Mononuclear cell (primary cell): Measurements from ENCODE around the gene DIABLO. TPM values are rescaled to one million over a fixed set of nuclear protein-coding genes. Genes with fewer than 3 reads are reported as not detected.
"Not testable (repeated sequence)": the region's sequence is repeated elsewhere in the genome, so short reads cannot be mapped to it uniquely, and the experiment has no call there.

Experiments
- H3K27me3 ChIP-seq: 2 replicates; pipeline ENCODE4 v1.6.0; 2011; ENCODE audit warnings: low read length, control low read depth; ENCODE audit not compliant: insufficient read depth
- H3K4me1 ChIP-seq: 2 replicates; pipeline ENCODE4 v1.5.1; 2011; ENCODE audit warnings: mild to moderate bottlenecking, low read length, control low read depth; ENCODE audit not compliant: insufficient read depth
- H3K4me3 ChIP-seq: 2 replicates; pipeline ENCODE4 v1.5.1; 2011; ENCODE audit warnings: mild to moderate bottlenecking, low read length, moderate library complexity
- H3K9me3 ChIP-seq: 2 replicates; pipeline ENCODE4 v1.5.1; 2011; ENCODE audit warnings: low read depth, mild to moderate bottlenecking, control low read depth, low read length
- total RNA-seq: library from RNA; depleted of rRNA; stranded (reverse); fragments of >200 nt; gene quantifications from one replicate; pipeline ENCODE4 v1.2.3, GENCODE V29; 2012

Gene DIABLO
- total RNA-seq, 1 donor, result 54.8 TPM

DNA sequence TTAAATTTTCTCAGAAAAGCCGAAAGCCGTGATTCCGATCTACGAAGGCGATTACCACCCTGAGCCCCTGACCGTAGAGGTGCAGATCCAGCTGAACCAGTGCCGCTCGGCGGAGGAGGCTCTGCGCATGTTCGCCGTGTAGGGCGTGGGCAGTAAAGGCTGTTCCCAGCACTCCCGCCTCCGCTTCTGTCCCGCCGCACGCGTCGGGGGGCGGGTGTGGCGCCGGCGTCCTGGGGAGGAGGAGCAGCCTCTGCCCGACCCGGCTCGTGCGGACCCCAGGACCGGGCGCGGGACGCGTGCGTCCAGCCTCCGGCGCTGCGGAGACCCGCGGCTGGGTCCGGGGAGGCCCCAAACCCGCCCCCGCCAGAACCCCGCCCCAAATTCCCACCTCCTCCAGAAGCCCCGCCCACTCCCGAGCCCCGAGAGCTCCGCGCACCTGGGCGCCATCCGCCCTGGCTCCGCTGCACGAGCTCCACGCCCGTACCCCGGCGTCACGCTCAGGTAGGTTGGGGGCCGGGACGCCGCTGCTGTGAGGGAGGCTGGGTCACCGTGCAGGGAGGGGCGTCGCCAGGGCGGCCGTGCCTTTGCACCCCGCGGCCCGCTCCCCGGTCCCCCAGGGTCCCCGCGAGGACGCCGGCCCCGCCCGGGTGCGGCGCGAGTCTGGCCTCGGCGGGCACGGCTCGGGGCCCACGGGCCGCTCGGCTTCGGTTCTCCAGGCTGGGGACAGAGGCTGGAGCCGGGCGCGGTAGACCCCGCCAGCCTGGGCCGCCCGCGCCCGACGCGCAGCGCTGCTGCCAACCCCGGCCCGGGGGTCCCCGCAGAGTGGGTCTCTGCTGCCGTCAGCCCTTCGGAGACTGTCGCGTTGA is 22.3 kb downstream of the DIABLO start, which contains the start of gene B3GNT4:
Gene B3GNT4 (plus strand): TSS at position 409 of the 866 bp plus-strand sequence. CDS start 910 bp downstream, outside the sequence.
- peaks cover 36% of the 10 kb centered on the region for H3K27me3 ChIP-seq
- H3K4me3 ChIP-seq, result peak within 1 kb of the TSS; percentile 35
- H3K9me3 ChIP-seq, result no peaks in the 10 kb centered on the region
- H3K4me1 ChIP-seq, result peaks cover 25% of the 10 kb centered on the region

DNA sequence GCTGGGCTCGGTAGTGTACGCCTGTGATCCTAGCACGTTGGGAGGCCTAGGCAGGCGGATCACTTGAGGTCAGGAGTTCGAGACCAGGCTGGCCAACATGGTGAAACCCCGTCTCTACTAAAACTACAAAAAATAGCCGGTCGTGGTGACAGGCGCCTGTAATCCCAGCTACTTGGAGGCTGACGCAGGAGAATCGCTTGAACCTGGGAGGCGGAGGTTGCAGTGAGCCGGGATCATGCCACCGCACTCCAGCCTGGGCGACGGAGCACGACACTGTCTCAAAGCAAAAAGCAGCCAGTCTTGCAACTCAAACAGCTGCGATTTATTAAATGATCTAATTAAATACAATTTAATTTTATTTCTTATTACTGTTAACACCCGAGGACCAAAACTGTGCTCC is 23.0 kb downstream of the DIABLO start:
- H3K9me3 ChIP-seq, result not testable (repeated sequence)
- Histone ChIP-seq H3K27me3 (peaks cover 36% of the 10 kb centered on the region), H3K4me1 (peaks cover 25% of the 10 kb centered on the region), H3K4me3 (peak overlapping the region; percentile 35)

DNA sequence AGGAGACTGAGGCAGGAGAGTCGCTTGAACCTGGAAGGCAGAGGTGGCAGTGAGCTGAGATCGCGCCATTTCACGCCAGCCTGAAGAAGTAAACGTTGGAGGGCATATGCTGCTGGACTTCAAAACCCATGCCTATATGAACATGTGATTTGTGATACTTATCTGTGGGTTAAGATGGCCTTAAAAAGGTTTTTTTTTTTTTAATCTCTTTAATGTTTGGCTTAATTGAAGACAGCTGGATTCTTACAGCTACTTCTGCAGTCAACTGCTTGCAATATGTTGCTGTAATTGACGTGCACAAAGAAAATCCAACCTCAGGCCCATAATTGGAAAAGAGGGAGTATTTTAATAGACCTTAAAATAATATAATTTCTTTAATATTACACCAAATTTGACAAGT is 23.8 kb downstream of the DIABLO start:
- H3K4me1 ChIP-seq, result peaks cover 25% of the 10 kb centered on the region
- H3K9me3 ChIP-seq, result no peaks in the 10 kb centered on the region
- peaks cover 36% of the 10 kb centered on the region for H3K27me3 ChIP-seq
- no peak overlapping the region for H3K4me3 ChIP-seq

DNA sequence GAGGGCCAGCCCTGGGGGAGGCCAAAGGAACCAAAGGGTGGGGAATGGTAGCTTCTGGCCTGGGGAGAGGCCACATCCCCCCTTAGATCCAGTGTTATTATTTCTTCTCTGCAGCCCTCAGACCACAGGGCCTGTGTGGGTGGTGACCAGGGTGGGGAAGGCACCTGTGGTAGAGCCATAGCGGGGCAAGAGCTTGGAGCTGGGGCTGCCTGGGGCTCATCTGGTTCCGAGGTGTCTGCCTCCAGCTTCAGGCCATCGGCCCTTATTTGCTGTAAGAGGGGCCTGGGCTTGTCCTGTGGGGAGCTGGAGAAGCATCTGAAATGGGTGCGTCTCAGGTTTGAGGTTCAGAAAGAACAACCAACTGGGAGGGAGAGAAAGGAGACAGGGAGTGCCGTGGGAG is 24.5 kb downstream of the DIABLO start:
- Histone ChIP-seq H3K9me3 (no peaks in the 10 kb centered on the region), H3K27me3 (peaks cover 36% of the 10 kb centered on the region), H3K4me1 (peaks cover 25% of the 10 kb centered on the region), H3K4me3 (no peak overlapping the region)

DNA sequence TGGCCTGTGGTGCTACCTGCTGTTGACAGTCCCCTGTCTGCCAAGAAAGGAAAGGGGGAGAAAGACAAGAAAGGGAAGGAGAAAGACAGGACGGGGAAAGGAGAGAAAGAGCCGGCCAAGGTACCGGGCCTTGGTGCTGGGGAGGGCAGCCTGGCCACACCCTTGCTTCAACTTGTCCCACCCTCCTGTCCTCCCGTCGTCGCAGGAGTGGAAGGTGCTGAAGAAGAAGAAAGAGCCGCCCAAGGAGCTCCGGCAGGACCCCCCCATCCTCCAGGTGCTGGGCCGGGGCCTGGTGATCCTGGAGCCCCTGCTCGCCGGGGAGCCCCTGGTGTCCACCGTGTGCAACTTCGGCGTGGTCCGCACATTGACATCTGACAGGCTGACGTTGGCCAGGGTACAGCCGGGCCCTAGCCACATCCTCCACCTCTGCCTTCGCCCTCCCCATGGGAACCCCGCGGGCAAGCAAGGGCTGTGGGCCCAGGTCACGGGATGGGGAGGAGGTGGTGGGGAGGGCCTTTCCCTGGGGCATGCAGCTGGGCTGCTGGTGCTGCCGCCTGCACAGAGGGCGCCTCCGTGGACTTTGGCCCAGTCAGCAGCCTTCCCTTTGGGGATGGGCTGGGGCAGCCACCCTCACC is 25.2 kb downstream of the DIABLO start:
- Histone ChIP-seq H3K9me3 (no peaks in the 10 kb centered on the region), H3K4me1 (peaks cover 24% of the 10 kb centered on the region), H3K4me3 (no peak overlapping the region), H3K27me3 (peaks cover 35% of the 10 kb centered on the region)

DNA sequence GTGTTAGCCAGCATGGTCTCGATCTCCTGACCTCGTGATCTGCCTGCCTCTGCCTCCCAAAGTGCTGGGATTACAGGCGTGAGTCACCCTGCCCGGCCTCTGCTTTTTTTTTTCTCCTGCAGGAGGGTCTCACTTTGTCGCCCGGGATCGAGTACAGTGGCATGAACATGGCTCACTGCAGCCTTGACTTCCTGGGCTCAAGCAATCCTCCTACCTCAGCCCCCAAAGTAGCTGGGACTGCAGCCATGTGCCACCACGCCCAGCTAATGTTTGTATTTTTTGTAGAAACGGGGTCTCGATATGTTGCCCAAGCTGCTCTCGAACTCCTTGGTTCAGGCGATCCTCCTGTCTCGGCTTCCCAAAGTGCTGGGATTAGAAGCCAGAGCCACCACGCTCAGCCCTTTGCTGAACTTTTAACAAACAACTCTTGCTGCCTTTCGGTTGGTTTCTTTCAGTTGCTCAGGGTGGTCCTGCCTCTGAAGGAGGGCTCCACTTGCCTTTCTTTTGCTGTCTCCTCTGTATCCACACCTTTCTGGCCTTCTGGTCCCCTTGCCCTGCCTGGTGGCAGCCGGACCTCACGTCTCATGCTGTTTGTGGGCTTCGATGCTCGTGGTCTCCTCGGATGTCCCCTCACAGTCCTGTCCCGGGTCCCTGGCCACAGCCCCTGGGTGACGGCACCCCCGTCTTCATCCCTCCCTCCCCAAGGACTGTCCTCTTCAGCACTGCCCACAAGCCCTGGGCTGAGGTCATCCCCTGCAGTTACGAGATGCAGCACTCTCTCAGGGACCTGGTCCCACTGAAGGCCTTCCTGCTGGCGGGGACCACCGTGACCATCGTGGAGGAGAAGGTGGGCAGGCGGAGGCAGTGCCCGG is 26.1 kb downstream of the DIABLO start:
- H3K4me3 ChIP-seq, result no peak overlapping the region
- H3K4me1 ChIP-seq, result peaks cover 17% of the 10 kb centered on the region
- H3K27me3 ChIP-seq, result peaks cover 25% of the 10 kb centered on the region
- H3K9me3 ChIP-seq, result no peaks in the 10 kb centered on the region

DNA sequence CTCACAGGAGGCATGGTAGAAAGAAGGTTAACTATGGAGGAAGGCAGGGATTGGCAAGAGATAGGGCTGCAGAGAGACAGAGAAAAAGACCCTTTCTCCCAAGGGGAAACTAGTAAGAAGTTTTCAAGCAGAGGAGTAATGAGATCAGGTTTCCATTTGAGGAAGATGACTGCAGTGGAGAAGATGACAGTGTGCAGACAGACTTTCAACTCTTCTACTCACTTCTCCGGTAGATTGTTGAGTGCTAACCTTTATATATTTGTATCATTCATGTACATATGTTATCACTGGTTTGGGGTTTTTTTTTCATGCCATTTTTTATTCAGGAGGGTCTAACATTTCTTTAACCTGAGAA is 28.3 kb downstream of the DIABLO start:
- Histone ChIP-seq H3K9me3 (no peaks in the 10 kb centered on the region), H3K4me3 (no peak overlapping the region), H3K27me3 (peaks cover 15% of the 10 kb centered on the region), H3K4me1 (peaks cover under 1% of the 10 kb centered on the region)

DNA sequence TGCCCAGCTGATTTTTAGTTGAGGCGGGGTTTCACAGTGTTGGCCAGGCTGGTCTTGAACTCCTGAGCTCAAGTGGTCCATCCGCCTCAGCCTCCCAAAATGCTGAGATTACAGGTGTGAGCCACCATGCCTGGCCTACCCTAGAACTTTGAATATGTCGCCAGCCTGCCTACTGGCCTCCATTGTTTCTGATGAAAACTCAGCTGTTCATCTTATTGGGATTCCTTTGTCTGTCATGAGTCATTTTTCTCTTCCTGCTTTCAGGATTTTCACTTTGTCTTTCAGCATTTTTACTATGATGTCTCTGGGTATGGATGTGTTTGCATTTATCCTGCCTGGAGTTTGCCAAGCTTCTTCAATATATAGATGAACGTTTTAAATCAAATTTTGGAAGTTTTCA is 30.4 kb downstream of the DIABLO start:
- Histone ChIP-seq H3K4me3 (no peak overlapping the region), H3K9me3 (no peaks in the 10 kb centered on the region), H3K27me3 (no peaks in the 10 kb centered on the region), H3K4me1 (no peaks in the 10 kb centered on the region)

DNA sequence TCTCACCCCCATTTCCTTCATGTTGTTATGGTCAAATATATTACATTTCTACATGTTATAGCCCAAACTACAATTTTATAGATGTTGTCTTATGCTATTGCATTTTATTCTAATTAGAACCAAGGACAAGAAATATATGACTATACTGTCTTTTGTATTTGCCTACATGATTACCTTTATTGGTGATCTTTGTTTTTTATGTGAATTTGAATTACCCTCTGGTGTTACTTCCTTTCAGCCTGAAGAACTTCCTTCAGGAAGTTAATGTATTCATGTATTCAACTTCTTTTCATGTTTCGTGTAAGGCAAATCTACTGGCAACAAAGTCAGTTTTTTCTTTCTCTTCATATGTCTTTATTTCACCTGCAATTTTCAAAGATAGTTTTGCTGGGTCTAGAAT is 31.0 kb downstream of the DIABLO start:
- Histone ChIP-seq H3K4me3 (no peak overlapping the region), H3K9me3 (no peaks in the 10 kb centered on the region), H3K27me3 (no peaks in the 10 kb centered on the region), H3K4me1 (no peaks in the 10 kb centered on the region)

DNA sequence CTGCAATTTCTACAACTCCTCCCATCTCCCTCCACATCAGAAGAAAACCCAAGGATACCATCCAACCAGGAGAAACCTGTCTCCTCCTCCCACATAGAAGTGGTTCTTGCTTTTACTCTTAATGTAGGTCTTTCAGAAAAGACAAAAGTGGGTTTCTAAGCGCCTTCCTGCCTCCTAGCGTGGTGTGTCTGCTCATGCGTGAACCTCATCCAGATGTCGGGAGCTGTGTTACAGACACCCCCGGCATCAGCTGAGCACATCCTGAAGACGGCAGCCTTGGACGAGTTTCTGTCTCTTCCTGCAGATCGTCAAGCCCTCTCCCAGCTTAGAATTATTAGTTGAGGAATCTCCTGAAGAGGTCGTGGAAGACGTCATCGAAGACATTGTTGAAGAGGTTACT is 33.4 kb downstream of the DIABLO start:
- Histone ChIP-seq H3K4me1 (no peaks in the 10 kb centered on the region), H3K9me3 (no peaks in the 10 kb centered on the region), H3K4me3 (no peak overlapping the region), H3K27me3 (no peaks in the 10 kb centered on the region)

DNA sequence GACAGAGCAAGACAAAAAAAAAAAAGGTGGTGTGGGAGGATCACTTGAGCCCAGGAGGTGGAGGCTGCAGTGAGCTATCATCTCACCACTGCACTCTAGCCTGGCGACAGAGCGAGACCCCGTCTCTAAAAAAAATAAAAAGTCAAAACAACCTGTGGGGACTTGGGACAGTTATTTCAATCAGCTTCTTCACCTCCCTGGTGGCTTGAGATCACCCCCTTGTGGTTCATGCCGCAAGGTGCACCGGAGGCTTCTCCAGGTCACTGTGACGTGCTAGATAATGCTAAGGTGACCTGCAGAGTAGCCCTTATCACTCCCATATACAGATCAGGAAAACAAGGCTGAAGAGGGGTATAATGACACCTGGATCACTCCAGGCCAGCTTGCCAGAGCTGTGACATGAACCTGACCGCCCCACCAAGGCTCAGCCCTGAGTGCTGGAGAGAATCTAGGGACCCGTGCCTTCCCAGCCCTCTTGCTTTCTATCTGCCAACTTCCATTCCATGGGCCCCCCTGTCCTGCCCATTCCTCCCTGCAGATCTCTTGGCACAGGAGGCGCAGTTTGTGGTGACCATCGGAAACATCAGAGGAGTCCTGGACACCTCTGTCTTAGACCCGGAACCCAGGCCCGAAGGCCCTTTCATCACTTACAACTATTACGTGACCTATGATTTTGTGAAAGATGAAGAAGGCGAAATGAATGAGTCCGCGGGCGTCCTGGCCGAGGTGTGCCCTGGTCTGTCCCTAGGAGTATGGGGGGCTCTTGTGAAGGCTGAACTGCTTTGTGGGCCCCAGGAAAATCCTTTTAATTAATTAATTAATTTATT is 34.8 kb downstream of the DIABLO start:
- H3K4me1 ChIP-seq, result no peaks in the 10 kb centered on the region
- H3K4me3 ChIP-seq, result no peak overlapping the region
- H3K27me3 ChIP-seq, result no peaks in the 10 kb centered on the region
- H3K9me3 ChIP-seq, result no peaks in the 10 kb centered on the region

DNA sequence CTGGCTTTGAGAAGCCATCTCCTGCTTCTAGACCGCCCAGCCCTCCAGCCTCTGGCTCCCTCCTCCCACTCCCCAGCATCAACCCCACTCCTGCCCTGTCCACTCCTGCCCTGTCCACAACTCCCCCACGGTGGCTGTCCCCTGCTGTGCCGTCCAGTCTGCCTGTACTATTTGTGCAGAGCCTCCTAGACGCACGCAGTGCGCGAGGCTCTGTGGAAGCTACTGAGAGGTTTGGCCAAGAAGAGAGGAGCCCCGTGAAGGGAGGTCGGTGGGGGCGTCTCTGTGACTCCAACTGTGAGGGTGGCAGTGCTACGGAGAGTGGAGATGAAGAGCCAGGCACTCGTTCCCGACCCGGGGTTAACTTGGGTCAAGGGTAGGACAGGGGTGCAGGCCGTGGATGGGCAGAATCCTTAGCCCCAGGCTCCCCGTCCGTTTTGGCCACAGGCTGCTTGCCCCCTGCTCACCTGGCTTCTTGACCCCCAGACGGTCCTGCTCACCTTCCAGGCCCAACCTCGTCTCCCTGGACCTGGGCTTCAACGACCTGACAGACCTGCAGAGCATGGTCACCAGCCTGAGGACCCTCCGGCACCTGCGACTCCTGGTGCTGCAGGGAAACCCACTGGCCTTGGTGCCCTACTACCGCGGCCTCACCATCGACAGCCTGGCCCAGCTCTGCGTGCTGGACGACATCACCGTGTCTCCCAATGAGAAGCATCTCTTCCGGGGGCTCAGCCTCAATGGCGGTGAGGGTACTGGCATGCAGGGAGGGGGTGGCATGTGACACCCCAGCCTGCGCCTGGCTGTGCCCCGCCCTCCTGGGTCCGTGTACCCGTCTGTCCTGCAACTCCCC is 36.0 kb downstream of the DIABLO start:
- Histone ChIP-seq H3K9me3 (no peaks in the 10 kb centered on the region), H3K4me3 (no peak overlapping the region), H3K4me1 (peaks cover under 1% of the 10 kb centered on the region), H3K27me3 (no peaks in the 10 kb centered on the region)

DNA sequence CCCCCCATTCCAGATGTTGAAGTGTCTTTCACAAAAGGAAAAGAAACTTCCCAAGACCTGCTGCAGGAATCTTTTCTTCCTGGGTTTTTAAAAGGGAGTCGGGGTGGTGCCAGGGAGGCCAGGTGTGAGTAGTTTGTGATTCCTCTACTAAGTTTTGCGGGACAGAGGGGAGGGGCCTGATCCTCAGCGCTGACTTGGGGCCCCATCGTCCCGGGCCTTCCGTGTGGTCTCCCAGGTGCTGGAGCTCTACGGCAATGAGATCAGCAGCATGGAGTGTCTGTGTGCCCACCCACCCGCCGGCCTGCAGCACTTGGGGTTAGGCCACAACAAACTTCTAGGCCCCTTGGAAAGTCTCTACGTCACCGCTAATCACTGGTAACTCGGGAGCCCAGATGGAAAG is 38.4 kb downstream of the DIABLO start:
- H3K4me3 ChIP-seq, result no peak overlapping the region
- H3K9me3 ChIP-seq, result no peaks in the 10 kb centered on the region

More for the DNA sequence above, 38.4 kb downstream of the DIABLO start:
- peaks cover 21% of the 10 kb centered on the region for H3K4me1 ChIP-seq
- H3K27me3 ChIP-seq, result peaks cover 3% of the 10 kb centered on the region
